Ishikawa (cell line): ENCODE measurements around the gene SCN4B.

Source experiments
- REST ChIP-seq: IDR thresholded peaks from 2 replicates; pipeline ENCODE4 v1.6.1; 2012; ENCODE audit warnings: low read depth, mild to moderate bottlenecking
- YY1 ChIP-seq: IDR thresholded peaks from 2 replicates; pipeline ENCODE4 v1.6.1; 2012; ENCODE audit warnings: low read depth
- TF ChIP-seq, protein P1 (sequence below): IDR thresholded peaks from 2 replicates; pipeline ENCODE4 v1.6.1; 2012

GRCh38 chr11:118161786-118162185, 9.2 kb upstream of the SCN4B start:
- no peak for TF ChIP-seq YY1
- TF ChIP-seq, protein P1, sequence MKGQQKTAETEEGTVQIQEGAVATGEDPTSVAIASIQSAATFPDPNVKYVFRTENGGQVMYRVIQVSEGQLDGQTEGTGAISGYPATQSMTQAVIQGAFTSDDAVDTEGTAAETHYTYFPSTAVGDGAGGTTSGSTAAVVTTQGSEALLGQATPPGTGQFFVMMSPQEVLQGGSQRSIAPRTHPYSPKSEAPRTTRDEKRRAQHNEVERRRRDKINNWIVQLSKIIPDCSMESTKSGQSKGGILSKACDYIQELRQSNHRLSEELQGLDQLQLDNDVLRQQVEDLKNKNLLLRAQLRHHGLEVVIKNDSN = no peak
- TF ChIP-seq REST = no peak
